NCI-H2227 (cell line): ENCODE data around the gene NPTXR.
"Not testable (repeated sequence)": the region's sequence is repeated elsewhere in the genome, so short reads cannot be mapped to it uniquely, and the experiment has no call there.

Experiments used
- DNase-seq: peaks from one replicate; lab custom pipeline; 2025; ENCODE audit not compliant: unreplicated experiment; lab: John Stamatoyannopoulos, UW

The NPTXR gene

DNA sequence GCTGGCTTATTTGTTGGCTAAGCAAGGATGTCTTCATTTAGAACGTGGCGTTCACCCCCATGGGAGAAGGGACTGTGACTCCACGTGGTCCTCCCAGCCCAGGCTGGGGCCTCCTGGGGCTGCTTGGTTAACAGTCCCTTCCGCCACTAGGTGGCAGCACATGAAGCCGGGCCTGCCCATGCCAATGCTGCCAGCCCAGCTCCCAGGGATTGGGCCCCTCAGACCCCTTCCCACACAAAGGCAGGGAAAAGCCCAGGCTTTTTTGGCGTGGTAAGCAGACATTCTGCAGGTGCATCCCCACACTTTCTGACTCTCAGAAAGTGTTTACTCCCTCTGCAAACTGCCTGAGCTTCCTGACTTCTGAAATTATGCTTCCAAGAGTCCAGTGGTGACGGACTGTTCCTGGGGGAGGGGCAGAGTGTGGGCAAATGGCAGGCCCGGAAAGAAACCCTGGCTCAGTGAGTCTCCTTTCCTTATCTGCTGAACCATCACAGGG lies 25.1 kb upstream of the NPTXR start:
- peak; percentile 85 for DNase-seq

DNA sequence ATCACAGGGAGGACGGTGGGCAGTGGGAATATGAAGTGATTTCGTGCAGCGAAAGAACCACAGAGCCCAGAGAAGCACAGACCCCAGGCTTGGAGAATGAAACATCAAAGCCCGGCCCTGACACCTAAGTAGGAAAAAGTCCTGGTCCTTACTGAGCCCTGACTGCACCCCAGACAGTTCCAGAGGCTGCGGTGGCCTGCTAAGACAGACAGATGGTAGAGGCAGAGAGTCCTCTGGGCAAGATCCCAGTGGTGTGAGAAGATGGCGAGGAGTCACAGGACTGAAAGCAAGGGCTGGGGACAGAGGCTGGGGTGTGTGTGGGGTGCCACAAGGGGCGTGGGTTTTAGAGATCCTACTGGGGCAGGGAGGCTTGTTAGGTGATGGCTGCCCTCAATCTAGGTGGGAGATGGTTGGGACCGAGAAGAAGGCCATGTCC lies 24.5 kb upstream of the NPTXR start:
- no peak for DNase-seq

DNA sequence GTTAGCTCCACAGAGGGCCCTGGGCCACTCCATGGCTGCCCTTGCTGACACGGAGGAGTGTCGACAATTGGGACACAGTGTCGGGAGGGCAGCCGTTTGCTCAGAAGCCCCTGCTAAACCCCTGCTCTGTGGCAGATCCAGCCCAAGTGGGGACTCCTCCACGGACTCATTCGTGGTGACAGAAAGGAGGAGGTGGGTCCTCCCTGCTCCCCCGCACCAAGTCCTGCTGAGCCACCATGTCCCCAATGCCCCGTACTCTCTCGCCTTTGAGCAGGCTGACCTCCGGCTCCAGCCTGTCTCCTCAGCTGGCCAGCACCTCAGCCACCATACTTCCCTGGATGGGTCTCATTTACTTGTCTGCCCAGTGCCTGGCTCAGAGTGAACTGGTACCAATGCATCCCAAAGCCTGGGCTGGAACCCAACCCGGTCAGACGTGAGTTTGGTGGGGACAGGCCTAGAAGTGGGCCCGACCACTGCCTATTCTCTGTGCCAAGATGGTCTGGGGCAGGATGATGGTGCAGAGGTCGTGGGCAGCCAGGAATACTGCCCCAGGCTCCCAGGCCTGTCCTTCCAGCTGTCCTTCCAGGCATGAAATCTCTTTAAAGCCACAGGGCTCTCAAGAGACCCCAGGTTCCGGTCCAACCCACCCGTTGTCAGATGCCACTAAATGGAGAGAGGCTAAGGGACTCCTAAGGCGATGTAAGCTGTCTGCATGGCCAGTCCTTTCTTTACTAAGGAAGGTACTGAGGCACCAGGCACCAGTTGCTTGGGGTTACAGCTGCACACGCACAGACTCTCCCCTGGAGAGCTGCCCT lies 23.9 kb upstream of the NPTXR start:
- DNase-seq = no peak

DNA sequence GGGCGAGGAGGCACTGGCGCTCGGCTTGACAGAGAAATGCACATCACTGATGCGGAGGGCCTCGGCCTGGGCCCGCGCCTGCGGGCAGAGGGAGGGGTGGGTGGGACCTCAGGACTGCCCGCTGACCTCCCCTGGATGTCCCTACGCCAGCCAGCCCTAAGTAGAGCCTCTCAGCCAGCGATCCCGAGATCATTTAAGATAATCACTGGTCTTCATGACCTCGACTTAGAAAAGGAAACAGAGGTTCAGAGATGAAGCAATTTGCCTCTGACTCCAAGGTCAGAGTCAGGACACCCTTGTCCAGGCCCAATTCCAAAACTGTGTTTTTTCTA lies 23.3 kb upstream of the NPTXR start:
- DNase-seq = no peak

DNA sequence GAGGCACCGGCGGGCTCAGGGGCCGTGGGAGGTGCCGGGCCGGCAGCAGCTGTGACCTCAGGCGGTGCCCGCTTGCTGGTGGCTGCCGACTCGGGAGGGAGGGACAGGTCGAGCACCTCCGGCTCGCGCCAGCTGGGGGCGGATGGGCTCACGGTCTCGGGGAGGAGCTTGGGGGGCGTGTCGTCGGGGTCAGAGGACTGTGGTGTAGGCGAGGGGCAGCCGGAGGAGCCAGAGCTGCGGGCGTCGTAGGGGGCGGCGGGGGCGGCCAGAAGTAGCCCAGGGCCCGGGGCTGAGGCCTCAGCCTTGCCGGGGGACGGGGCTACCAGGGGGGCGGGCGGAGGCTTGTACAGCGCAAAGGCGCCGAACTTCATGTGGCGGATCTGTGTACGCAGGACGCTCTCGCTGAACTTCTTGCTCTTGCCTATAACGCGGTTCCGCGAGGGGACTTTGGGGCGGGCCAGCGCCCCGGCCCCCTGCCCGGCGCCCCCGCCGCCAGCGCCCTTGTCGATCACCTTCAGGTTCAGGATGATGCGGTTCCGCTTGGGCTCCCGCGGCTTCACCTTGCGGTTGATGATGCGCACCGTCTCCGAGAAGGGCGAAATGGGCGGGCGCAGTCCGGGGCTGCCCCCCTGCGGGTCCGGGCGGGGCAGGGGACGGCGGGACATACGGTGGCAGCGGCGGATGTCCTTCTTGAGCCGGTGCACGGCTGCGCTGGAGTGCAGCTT lies 22.7 kb upstream of the NPTXR start:
- no peak for DNase-seq

DNA sequence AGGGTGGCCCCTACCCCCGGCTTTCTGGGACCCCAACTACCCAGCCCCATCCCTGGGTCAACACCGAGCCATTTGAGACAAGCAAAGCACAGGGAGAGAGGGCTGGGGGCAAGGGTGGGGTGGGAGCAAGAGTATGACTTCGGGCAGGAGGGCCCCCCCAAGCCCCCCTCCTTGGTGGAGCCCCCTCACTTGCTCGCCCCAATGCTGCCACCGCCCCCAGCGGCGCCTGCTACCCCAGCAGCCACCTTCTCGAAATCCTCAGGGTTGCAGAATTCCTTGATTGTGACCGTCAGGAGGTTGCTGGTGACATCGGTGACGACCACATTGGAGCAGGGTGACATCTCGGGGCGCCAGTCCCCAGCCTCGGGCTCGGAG lies 22.2 kb upstream of the NPTXR start:
- DNase-seq = no peak

DNA sequence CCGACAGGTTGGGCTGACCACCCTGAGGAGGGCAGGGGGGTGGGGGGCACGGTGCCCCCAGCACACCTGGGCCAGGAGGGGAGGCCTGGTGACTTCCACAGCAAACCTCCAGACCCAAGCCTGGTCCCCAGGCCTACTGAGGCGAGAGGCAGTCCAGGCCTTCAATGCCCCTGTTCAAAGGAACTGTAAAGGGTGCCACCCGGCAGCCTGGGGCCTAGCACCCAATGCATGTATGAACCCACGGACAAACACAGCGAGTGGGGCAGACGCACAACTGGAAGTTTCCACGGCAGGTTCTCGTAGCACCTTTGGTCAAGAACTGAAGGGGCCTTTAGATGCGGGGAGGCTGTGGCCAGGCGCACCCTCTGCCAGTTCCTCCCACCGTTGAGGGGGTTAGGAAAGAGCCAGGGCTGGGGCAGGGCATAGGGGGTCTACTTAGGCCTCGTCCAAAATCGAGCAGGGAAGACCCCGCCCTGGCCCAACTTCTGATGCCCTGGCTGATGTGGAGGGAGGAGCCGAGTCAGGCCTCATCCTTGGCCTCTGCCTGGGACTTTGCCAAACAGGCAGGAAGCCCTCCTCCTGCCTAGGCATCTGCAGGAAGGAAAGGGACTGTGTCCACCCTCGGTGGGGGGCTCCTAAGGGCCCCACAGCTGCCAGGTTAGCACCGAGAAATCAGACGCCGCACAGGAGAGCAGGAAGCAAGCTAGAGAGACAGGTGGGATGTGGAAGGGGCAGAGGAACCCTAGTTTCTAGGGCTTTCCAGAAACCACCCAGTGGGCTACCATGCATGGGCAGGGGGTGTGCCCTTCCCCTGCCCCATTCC lies 21.6 kb upstream of the NPTXR start:
- no peak for DNase-seq

DNA sequence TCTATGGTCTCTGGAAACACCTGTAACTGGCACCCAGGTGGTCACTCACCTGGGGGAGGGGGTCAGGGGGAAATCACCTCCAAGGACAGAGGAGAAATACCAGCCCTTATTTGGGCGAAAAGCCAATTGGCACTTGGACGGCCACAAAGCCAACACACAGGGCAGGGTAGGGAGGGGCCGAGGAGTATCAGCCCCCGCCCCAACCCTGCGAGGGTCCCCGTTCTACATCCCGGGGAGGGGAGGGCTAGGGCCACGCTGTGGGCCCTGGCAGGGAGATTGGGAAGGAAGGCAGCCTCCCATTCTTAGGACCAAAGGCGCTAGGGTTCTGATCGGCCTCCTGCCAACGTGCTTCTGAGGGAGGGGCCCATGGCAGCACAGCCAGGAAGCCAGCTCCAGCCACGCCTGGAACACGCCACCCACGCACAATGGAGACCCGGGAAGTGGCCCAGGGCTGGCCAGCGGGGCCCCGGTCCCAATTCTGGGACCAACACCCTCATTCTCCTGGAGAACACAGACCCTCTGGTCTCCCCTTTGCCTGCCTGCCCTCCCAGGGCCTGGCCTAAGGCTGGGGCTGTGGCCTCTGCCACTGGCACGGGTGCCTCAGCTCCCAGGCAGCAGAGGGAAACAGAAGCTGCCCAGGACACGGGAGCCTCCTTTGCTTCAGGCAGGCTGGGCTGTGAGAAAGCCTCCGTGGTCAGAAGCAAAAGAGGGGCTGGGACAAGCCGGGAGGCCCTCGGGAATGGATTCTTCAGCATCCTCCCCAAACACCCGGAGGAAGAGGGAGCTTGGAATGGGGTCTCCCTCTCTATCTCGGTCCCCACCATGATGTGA lies 20.7 kb upstream of the NPTXR start:
- no peak for DNase-seq

DNA sequence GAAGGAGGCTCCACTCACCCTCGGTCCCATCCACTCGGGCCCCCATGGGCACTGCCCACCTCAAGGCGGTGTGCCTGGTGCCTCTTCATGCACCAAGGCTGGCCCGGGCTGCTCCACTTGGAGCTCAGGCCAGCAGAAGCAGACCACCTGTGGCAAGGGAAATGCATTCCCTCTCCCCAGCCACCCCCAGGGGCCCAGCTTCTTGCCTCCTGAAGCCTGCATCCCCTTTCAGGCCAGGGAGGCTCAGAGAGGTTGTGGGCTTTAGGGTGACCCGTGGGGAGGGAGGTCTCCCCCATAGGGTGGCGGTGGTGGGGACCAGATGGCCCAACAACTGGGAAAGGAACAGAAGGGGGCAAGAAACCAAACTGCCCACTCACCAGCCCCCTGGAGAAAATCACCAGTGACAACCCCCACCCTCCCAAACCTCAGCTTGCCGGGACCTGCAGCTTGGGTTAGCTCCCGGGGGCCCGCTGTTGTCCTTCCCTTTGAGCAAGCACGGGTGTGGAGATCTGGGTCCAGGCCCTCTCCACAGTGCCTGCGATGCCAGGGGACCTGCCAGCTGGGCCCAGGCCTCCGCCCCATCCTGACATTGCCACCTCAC lies 19.8 kb upstream of the NPTXR start:
- no peak for DNase-seq

DNA sequence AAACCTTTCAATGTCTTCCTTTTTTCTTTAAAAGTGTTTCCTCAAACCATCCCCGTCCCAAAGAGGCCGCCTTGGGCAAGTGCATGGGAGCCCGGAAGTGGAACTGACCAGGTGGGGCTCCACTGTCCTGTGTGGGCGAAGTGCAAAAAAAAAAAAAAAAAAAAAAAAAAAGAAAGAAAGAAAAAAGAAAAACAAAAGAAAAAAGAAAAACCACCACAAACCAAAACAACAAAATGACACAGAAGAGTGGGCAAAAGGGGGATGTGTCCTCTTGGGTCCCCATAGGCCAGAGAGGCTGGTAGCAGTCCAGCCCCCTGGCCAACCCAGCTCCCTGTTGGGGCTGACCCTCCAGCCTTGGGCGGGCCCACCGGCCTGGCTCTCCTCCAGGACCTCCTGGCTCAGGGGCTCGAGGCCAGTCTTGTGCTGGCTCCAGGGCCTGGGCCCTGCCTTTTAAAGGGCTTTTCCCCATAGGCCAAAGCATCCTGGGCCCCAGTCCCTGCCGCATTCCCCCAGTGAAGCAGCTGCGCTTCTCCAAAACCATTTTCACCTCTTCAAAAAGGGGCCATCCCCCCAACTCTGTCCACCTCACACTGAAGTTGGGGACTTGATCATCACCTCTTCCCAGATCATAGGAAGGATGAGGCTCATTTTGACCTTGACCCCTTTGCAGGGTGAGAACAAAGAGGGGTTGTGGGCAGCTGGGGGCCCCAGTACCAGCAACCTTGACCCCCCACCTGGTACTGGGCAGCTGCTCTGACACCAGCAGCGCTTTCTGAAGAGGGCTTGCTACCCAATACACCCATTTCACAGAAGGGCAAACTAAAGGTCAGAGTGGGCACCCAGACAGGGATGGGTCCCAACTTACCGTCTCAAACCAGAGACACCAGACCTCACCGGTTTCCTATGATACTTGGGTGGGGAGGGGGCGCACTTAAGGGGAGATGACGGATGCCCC lies 18.8 kb upstream of the NPTXR start:
- no peak for DNase-seq

DNA sequence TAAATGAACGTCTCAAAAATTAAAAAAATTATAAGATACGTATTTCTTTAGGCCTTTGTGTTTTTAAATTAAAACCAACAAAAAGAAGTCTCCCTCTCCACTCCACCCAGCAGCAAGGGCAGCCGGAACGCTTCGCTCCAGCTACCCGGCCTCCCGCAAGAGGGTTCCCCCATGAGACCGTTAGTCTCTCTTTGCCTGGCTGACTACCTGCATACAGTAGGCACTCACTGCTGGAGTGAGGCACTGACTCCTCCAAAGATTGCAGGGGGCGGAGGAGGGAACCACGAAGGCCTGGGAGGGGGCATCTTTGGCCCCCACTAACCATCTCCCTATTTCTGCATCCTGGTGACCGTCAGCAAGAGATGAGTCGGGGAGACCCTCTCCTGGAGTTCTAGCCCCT lies 18.1 kb upstream of the NPTXR start:
- DNase-seq = no peak

DNA sequence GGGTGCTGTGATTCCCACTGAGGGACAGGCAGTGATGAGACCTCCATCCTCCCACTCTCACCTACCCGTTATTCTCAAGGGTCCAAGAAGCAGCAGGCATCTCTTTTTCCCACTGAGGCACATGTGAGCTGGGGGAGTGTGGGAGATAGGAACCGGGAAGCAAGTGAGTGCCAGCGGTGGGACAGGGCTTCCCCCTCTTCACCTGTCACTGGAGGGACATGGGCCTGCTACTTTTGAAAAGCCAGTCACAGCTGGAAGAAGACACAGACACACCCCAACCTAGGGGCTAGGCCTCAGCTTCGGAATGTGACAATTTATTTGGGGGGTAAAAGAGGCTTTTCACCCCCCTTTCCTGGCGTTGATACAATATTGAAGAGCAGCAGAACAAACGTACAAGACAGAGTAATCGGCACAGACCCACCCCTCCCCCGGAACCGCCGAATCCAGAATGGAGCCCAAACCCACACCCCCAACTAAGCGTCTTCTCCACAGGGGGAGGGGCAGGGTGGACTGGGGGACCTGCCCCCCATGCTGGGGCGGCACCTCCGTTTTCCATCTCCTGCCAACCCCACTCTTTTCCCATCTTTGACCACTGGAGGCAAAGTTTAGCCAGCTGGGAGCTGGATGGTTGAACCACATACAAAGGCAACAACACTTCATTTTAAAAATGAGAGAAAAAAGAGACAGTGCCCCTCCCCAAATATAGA lies 17.5 kb upstream of the NPTXR start:
- DNase-seq = no peak

DNA sequence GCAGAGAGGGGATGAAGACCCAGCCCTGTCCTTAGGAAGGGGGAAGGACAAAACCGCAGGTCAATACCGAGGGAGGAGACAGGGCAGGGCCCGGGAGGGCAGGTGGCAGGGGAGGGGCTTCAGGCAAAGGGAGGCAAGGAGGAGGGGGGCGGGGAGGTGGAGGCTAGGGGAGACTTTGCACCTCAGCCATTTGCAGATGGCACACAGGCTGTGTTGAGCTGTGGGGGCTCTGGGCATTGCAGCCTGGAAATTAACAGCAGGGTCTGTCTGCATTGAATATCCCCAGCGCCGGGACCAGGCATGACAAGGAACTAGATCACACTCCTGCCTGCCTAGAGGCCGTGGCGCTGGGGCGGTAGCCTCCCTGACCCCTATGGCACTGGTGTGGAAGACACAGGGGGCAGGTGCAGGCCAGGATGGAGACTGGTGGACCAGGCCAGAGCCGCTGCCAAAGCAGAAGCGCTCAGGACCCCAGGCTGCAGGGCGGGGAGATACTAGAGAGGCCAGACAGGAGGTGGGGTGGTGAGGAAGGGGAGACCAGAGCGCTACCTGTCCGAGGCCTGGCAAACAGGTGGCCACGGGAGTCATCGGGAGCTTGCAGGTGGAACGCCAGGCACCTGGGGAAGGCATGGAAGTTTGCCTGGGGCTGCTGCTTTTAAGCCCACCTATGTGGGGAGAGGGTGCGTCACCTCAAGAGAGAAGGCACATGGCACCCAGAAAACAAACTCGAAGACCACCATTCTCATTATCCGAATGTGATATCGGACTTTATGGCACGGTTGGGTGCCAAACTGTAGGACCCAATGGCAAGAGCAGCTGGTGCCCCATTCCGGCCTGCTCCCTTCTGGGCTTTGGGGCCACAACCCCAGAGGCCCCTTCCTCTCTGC lies 16.7 kb upstream of the NPTXR start:
- DNase-seq = no peak

DNA sequence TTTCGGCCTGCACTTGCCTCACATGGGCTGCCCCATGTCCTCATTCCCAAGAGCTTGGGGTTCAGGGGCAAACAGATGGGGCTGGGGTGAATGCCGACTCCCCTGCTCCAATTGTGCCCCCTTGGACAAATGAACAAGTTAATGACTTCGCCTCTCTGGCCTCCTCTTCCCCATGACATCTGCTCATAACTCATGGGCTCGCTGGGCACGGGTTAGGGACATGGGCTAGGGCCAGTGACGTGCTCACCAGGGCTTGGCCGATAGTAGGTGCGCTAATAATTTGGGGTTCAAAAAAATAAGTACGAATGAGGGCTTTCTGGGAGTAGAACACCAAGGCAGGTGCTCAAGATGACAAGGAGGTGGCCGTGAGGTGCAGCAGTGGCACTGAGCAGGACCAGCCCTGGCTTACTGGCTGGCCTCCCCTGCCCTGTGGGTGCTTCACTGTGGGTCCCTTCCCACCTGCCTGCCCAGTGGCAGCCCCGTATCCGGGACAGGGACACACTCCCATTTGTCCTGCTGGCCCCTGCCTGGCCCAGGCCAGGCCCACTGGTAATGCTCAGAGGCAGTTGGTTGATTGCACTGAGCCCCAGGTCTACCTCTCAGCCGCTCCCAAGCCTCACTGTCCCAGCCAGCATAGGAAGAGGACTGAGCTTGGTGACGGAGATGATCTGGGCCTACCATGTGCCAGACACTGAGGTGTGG lies 15.9 kb upstream of the NPTXR start:
- no peak for DNase-seq

DNA sequence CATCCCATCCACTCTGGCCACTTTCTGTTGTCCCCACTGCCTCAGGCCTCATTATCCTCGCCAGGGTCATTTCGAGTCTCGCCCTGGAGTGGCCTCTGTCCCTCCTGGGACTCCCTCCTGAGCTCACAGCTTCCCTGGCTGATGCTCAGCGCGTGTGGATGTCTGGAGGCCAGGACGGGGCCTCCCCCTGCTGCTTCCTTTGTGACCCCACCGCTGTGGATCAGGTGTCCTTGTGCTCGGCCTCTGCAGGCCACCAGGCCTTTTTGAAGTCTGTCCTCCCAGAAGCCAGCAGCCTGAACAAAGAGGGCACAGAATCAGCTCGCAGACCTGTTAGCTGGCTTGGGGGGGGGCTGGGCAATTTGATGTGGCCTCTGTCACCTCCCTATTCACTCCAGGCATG lies 14.7 kb upstream of the NPTXR start:
- no peak for DNase-seq

DNA sequence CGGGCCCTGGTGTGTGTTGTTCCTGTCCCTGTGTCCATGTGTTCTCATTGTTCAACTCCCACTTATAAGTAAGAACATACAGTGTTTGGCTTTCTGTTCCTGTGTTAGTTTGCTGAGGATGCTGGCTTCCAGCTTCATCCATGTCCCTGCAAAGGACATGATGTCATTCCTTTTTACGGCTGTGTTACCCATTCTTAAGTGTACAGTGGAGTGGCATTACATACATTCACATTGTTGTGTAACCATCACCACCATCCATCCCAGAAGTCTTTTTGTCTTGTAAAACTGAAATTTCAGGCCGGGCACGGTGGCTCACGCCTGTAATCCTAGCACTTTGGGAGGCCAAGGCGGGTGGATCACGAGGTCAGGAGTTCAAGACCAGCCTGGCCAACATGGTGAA lies 10.6 kb upstream of the NPTXR start:
- DNase-seq = not testable (repeated sequence)

DNA sequence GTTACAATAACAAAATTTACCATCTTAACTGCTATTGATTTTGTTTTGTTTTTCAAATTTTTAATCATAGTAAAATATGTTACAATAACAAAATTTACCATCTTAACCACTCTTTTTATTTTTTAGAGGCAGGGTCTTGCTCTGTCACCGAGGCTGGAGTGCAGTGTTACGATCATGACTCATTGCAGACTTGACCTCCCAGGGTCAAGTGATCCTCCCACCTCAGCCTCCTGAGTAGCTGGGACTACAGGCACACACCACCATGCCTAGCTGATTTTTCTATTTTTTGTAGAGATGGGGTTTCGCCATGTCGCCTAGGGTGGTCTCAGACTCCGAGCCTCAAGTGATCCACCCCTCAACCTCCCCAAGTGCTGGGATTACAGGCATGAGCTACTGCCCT lies 10.1 kb upstream of the NPTXR start:
- not testable (repeated sequence) for DNase-seq
